ENCODE data around the gene UBE2Q1.
"Not testable (repeated sequence)": the region's sequence is repeated elsewhere in the genome, so short reads cannot be mapped to it uniquely, and the experiment has no call there.

The UBE2Q1 gene

DNA sequence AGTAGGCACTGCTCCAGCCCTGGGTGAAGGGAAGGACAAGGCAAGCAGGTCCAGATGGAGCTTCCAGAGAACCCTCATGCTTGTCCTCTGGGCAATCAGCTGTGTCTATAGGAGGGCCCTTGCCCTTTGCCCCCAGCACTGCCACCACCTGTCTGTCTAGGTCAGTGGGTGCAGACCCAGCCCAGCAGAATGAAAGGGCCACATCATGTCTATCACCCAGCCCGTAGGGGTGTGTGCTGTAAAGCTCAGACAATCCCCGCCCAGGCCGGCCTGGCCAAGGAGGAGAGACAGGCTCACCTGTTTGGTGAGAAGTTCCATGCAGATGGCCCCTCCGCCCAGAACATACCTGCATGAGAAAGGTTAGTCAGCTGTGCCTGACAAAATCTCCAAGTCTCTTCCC is 7.0 kb downstream of the UBE2Q1 start:
- no peak for DNase-seq (ENCODE audit: low read depth, low spot score)

DNA sequence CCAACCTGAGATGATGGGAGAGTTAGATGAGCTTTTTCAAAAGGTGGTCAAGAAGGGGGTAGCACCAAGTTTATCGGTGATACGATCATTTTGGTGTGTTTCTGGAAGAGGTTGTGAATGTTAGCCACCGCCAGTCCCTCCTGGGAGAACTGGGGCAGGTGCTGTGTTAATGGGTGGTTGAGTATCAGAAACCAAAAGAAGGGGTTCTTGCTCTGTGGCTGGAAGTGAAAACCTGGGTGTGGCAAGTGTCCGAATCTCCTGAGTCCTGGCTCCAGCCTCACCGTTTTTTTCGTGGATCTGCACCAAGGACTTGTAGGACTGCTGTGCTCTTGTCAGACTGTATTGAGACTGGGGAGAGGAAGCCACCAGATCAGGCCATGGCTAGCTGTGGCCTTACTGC is 7.8 kb downstream of the UBE2Q1 start:
- DNase-seq (ENCODE audit: low read depth, low spot score) = no peak

DNA sequence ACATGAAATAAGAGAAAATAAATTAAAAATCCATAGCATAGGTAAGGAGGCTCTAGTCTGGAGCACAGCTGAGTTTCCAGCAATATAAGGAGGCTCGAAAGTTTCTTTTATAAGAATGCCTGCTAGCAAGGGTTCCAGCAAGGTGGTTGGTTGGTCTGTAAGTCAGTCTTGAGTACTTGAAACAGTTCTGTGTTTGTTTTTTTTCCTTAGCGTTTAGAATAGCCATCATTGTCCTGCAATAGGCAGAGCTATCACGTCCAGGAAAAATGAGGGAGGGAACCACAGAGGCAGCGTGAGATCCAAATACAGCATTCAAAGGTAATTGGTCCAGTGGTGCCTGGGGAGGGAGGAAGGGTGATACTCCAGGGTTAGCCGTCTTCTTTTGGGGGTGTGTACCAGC is 8.4 kb downstream of the UBE2Q1 start:
- no peak for DNase-seq (ENCODE audit: low read depth, low spot score)

DNA sequence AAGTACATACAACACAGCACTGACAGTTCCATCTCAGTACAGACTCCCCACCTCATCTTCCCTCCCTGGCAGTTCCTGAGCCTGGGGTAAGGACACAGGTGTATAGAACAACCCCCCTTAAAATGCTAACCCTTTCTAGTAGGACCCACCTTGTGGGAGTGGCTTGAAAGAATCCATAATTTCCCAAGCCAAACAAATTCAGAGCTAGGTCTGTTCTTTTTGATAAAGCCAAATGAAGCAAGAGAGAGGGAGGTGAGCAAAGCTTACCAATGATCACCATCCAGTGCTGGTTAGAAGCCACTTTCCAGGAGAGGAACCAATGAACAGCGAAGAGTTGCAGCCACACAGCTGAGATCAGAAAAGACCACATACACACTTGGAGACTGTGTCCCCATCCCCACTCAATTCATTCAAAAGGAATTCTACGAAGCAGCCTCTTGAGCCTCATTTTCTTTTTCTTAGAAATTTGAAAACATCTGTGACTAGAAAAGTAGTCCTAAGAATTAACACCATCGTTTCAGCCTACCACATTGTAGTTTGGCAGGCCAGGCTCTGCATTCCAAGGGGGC is 9.2 kb downstream of the UBE2Q1 start:
- no peak for DNase-seq (ENCODE audit: low read depth, low spot score)

DNA sequence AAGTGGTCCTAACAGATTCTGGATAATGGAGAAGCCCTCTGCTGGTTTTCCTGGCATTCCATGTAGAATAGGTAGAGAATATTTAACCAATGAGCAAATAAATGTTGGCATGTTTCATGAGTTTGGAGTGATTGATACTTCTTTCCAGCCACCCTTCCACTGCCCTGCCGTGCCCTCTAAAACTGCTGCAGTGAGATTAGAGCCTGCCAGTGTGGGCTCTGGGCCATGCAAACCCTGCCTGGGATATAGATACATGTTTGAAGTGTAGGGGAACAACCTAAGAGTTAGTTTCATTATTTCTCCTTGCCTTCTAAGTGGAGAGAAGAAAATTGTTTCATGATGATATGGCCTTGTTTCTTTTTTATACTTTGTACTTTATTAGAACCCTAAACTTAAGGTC is 10.4 kb downstream of the UBE2Q1 start:
- no peak for DNase-seq (ENCODE audit: low read depth, low spot score)

DNA sequence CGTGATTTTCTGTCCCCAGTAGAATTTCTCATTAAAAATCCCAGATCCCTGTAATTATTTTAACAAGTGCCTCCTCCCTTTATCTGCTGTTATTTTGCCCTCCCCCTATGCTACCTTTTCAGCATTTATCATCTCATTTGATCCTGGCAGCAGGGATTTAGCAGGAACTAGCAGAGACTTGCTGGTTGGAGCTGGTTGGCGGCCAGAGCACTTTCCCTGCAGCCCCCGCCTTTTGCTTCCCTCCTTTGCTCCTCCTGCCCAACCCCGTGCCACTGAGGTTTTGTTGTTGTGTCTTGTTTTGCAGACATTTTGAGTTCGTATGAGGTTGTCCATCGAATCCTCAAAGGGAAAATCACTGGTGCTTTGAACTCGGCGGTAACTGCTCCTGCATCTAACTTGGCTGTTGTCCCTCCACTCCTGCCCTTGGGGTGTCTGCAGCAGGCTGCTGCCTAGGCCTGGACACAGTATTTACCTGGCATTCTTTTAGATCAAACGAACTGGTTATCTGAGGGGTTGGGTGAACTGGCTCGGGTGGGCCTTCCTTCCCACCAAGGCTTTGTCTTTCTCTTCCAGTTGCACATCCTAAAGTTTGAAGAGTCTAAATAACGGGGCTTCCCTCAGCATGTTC is 11.2 kb downstream of the UBE2Q1 start:
- no peak for DNase-seq (ENCODE audit: low read depth, low spot score)

DNA sequence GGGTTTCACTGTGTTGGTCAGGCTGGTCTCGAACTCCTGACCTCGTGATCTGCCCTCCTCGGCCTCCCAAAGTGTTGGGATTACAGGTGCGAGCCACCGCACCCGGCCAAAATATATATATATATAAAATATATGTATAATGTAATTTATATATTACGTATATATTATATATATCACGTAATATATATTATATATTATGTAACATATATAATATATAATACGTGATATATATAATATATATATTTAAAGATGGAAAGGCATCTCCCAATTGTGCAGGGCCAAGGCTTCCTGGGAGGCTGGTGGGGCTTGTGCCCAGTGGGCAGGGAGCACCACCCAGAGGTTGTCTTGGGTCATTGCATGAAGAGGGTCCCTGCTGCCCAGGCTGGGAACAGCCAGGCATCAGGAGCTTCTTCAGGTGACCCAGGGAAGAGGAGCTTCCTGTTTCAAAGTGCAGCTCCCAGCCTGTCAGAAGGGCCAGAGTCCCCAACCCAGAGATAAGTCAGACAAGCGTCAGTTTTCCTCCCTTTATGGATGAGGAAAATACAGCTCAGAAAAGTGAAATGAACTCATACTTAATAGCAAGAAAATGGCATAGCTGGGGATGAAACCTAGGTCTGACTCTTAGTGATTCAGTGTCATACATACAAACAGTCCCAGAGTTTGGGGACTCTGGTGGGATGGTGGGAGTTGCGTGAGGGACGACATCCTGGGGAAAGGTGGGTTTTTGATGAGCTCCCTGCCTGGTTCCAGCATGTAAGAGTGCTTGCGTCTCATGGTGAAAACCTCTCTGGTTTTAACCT is 12.0 kb downstream of the UBE2Q1 start:
- DNase-seq (ENCODE audit: low read depth, low spot score) = no peak

DNA sequence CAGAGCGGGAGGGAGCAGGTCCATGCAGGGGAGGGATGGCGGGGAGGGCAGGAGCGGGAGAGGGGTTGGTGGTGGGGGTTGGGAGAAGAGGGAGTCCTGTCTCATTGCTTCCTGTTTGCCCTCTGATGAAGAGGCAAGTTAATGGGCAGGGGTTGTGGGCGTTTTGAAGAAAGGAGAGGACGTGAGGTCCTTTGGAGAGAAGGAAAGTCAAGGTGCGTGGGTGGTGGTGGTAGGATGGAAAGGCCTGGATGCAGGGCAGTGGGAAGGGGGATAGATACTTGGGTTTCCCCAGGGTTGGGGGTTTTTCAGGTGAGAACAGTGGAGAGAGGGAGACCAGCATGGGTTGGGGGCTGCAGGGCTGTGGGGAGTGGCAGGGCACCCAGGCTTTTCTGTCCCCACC is 17.2 kb downstream of the UBE2Q1 start:
- DNase-seq (ENCODE audit: low read depth, low spot score) = no peak

DNA sequence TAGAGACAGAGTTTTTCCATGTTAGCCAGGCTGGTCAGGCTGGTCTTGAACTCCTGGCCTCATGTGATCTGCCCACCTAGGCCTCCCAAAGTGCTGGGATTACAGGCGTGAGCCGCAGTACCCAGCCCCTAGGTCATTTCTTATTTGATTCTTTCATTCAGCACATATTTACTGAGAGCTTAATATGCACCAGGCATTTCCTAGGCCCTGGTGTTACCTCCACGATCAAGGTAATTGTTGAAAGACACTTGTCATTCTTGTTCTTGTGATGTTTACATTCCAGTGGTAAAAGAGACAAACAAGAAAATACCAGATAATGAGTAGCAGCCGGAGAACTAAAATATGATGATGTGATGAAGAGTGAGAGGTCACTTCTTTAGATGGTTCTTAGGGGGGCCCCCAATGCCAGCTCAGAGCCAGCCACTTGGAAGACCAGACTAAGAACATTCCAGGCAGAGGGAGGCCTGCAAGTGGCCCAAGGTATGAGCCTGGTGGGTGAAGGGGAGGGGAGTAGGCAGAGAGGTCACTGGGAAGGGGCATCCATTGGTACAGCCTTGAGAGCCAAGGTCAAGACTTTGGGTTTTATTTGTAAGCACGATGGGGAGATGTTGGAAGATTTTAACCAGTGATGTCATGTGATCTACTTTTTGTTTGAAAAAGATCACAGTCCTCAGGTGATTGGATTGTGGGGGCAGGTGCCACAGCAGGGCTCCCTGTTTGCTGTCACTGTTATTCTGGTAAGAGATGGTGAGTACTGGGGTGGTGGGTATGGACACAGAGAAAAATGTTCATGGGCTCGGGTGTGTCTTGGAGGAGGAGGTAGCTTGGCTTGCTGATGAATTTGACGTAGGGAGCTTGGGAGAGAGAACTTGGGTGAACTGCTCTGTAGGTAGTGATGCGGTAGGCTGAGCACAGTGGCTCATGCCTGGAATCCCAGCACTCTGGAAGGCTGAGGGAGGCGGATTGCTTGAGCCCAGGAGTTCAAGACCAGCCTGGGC is 18.7 kb downstream of the UBE2Q1 start:
- DNase-seq (ENCODE audit: low read depth, low spot score) = no peak

DNA sequence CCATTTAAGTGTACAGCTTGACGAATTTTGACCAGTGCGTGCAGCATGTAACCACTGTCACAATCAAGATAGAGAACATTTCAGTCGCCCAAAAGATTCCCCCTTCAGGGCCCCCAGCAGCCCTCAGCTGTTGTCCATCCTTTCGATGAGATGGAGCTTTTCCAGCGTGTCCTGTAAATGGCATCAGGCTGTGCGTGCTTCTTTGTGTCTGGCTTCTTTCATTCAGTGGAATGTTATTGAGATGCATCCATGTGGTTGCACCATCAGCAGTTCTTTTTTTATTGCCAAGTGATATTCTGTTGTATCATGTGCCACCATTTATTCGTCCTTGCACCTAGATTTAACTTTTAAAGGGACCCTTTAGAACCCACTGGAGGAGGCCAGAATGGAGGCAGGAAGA is 21.9 kb downstream of the UBE2Q1 start:
- DNase-seq (ENCODE audit: low read depth, low spot score) = no peak

DNA sequence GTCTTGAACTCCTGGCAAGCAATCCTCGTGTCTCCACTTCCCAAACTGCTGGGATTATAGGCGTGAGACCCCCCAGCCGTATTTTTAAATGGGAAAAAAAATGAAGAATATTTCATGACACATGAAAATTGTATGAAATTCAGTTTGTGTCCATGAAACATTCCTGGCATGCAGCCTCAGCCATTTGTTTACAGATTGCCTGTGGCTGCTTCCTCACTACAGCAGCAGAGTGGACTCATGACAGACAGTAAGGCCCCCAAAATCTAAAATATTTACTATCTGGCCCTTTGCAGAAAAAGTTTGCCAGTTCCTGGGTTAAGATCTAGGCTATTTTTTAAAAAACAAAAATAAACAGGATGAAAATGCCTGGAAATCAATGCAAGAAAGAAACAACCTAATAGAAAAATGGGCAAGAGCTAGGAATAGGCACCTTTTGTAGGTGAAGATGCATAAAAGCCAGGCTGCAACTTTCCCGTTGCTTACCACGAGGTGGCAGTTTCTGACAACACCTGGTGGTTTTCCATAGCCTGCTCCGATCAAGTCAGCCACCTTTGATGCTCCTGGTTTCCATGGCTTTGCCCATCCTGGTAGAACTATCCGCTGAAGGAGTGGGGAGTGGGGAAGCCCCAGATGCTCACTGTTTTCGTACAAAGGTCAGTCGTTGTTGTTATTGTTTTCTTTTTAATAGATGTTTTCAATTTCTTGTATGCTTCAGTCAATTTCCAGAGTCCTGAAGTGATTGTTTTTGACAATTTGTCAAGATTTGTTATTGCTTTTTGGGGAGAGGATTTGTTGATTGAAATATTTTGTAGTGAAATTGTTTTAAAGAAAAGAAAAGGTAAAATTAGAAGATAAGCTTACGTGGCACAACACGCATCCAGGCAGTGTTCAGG is 24.3 kb downstream of the UBE2Q1 start:
- DNase-seq (ENCODE audit: low read depth, low spot score) = no peak

DNA sequence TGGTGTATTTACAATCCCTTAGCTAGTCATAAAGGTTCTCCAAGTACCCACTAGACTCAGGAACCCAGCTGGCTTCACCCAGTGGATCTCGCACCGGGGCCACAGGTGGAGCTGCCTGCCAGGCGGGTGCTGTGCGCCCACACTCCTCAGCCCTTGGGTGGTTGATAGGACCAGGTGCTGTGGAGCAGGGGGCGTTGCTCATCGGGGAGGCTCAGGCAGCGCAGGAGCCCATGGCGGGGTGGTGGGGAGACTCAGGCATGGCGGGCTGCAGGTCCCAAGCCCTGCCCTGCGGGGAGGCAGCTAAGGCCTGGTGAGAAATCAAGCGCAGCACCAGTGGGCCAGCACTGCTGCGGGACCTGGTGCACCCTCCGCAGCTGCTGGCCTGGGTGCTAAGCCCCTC is 26.5 kb downstream of the UBE2Q1 start:
- DNase-seq (ENCODE audit: low read depth, low spot score) = not testable (repeated sequence)

DNA sequence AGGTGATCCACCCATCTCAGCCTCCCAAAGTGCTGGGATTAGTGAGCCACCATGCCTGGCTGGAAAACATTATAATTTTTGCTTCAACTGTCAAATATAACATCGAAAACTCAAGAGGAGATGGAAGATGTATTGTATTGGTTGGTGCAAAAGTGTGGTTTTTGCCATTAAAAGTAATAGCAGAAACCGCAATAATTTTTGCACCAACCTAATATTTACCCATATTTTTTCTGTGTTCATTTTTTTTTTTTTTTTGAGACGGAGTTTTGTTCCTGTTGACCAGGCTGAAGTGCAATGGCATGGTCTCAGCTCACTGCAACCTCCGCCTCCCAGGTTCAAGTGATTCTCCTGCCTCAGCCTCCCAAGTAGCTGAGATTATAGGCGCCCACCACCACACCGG is 29.2 kb downstream of the UBE2Q1 start:
- DNase-seq (ENCODE audit: low read depth, low spot score) = no peak

DNA sequence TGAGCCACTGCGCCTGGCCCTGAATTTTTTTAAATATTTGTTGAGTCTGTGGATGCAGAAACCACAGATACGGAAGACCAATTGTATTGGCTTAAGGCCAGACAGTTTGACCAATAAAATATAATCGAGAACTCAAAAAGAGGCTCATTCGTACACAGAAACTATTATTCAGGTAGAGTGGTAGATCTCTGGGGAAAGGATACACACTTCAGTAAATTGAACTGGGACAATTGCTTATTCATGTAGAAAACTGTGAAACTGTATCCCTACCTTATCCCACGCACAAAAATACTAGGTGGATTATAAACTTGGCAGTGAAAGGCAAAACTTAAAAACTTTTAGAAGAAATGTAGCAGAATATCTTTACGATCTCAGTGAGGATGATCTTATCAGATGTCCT is 31.3 kb downstream of the UBE2Q1 start:
- no peak for DNase-seq (ENCODE audit: low read depth, low spot score)

DNA sequence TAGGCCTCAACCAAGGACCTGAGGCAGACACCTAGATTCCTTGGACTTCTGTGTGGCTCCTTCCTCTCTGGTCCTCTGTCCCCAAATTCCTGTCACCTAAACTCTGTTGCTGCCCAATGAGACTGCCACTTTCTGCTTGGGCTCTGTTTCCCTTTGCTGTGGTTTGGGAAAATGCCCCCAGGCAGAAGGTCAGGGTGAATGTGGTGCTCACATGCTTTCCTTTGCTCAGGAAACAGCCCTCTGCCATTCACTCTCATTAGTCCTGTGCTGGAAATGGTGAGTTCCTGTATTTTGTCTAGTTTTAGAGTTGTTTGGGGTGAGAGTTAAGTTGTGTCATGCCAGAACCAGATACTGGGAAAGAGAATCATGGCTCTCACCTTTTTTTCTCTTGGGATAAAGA is 33.6 kb downstream of the UBE2Q1 start:
- no peak for DNase-seq (ENCODE audit: low read depth, low spot score)

DNA sequence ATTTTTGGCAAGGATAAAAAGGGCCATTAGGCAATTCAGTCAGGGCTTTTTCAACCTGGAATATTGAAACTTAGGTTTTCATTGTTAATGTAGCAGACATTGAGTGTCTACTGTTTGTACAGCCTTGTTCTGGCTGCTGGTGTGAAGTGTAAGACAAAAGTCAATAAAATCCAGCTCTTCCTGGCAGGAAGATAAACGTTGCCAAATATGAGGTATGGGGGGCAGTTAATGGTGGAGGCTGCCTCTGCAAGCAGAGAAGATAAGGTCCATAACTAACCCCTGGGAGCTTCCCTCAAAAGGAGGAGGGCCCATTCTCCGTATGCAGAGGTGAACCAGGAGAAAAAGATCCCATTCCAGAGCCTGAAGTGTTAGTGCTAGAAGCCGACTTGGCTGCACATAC is 36.8 kb downstream of the UBE2Q1 start:
- no peak for DNase-seq (ENCODE audit: low read depth, low spot score)

DNA sequence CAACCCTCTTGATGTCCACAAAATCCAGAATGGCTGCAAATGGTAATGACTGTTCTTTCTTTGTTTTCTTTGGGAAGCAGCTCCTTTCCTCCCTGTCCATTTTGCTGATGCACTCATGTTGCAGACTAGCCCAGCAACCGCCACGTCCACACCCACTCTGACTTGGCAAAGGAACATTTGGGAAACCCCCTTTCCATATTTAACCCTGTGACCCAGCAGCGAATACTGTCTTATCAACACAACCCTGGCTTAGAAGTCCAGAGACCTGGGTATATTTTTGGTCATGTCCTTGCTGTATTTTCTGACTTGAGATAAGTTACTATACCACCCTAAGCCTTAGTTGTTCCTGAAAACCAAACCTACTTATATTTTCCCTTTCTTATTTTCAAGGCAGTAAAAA is 38.1 kb downstream of the UBE2Q1 start:
- no peak for DNase-seq (ENCODE audit: low read depth, low spot score)

DNA sequence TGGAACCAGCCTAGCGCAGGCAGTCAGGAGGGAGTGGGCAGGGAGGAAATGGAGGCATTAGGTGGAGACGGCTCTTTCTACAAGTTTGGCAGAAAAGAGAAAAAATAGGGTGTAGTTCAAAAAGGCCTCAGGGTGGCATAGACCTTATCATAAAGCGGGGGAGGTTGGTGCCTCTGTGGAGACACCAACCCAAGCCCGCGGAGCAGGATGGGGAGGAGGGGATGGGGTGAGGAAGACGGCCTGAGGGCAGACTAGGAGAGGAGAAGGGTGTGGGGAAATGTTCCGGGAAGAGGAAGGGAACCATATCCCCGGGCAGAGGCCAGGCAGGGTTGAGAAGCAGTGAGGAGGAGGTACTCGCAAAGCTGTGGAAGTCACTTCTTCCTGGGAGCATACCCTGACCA is 38.9 kb downstream of the UBE2Q1 start:
- DNase-seq (ENCODE audit: low read depth, low spot score) = no peak

DNA sequence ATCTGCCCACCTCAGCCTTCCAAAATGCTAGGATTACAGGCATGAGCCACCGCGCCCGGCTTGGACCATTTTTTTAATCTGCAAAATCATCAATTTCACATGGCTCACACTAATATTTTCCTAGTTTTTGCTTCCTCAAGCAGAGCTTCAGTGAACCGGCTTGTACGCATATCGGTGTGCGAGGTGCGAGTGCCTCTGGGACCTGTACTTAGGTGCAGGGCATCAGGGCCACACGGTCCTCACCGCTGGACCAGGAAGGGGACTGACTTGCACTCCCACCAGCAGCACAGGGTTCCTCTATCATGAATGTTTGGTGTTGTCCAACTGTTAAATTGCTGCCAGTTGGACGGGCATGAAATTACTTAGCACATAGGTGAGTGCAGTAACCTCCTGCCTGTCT is 40.8 kb downstream of the UBE2Q1 start:
- DNase-seq (ENCODE audit: low read depth, low spot score) = no peak

DNA sequence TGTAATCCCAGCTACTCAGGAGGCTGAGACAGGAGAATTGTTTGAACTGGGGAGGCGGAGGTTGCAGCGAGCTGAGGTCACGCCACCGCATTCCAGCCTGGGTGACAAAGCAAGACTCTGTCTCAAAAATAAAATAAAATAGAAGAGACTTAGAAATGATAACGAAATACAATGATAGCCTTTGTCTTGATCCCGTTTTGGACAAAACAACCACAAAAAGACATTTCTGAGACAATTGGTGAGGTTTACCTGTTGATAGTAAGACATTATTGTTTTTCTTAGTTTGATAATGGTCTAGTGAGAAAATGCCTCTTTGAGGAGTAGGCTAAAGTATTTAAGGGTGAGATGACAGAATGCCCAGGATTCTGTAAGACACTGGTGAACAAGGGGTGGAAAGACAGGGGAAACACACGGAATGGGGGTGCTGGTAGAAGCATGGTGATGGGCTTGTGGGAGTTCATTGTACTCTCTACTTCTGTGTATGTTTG is 44.4 kb downstream of the UBE2Q1 start:
- DNase-seq (ENCODE audit: low read depth, low spot score) = no peak

DNA sequence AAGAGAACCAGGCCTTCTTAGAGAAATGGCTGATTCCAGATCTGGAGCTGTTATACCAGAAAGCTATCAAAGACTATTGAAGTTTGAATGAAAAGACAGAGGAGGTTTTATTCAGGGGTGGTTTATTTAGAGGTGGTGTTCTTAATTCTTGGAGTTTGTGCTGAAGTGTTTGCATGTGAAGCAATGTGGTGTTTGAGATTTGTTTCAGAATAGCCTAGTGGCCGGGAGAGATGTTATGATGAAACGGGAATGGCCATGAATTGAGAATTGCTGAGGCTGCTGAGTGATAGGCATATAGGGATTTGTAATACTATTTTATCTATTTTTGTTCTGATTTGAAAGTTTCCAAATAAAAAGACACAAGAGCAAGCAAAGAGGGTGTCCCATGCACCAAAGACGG is 45.7 kb downstream of the UBE2Q1 start:
- no peak for DNase-seq (ENCODE audit: low read depth, low spot score)

Measured in brain pericyte (primary cell).